HepG2 (cell line): ENCODE measurements around the gene HSD11B2. TPM values are rescaled to one million over a fixed set of nuclear protein-coding genes. Genes with fewer than 3 reads are reported as not detected.
A peak's percentile ranks its signal among the peaks of the same experiment; 100 is the strongest.

Experiments
- ATAC-seq: fragments of 200-7000 bp; cut with Tn5 transposase; 3 replicates; pipeline ENCODE4 v1.9.1; 2020; ENCODE audit warnings: mild to moderate bottlenecking, moderate library complexity
- BruUV-seq: library from RNA; stranded (reverse); fragments of 400-500 nt; replicated peaks from 2 replicates; lab custom pipeline; 2021; lab: Mats Ljungman, UMichigan
- CTCF ChIA-PET: fragments of 300-600 bp; formaldehyde crosslinking; extraction: SDS; loops from one replicate; lab custom pipeline; 2021; ENCODE audit warnings: low total read pairs, inconsistent platforms, low intra/inter-chr PET ratio; lab: Yijun Ruan, JAX
- POLR2A ChIA-PET: fragments of 350-600 bp; sonication (Branson Sonifier 250); formaldehyde crosslinking; loops from one replicate; lab custom pipeline; 2020; ENCODE audit warnings: antibody characterized with exemption, inconsistent platforms; lab: Yijun Ruan, JAX
- DNase-seq: peaks from one replicate; pipeline ENCODE4 v3.0.0-alpha.2; 2015; ENCODE audit warnings: low spot score
- FAIRE-seq: peaks from 3 replicates; lab custom pipeline; 2011; peaks lifted over from hg19 to GRCh38; lab: Jason Lieb, UNC
- H2AFZ ChIP-seq: one replicate; pipeline ENCODE4 v1.6.1; 2011; ENCODE audit warnings: low read length, inconsistent platforms
- H3K27ac ChIP-seq: fragments of 300-600 bp; 3 replicates; pipeline ENCODE4 v1.8.0; 2011; ENCODE audit warnings: mixed run types, mild to moderate bottlenecking, mixed read lengths, low read length, inconsistent platforms; ENCODE audit not compliant: insufficient read depth; ENCODE audit errors: extremely low read length
- H3K27me3 ChIP-seq, 2 experiments: fragments of 200-600 bp in 1 of 2; 2 replicates in 1 of 2; 3 replicates in 1 of 2; pipeline versions ENCODE4 v1.6.0 to v1.8.0; 2011; ENCODE audit warnings: low read length in 2 of 2, mild to moderate bottlenecking in 2 of 2, moderate library complexity in 2 of 2, inconsistent platforms in 1 of 2; ENCODE audit not compliant: insufficient read depth in 2 of 2, control insufficient read depth in 1 of 2
- H3K36me3 ChIP-seq, 2 experiments: fragments of 200-600 bp in 1 of 2; replicated peaks in 1 of 2; 2 replicates in 1 of 2; 3 replicates in 1 of 2; pipeline versions ENCODE4 v1.5.1 to v1.8.0; 2011; ENCODE audit warnings: low read length in 2 of 2, inconsistent platforms in 1 of 2; ENCODE audit not compliant: insufficient read depth in 2 of 2, control insufficient read depth in 1 of 2
- H3K4me1 ChIP-seq: 2 replicates; pipeline ENCODE4 v1.5.1; 2012; ENCODE audit warnings: low read length, inconsistent platforms; ENCODE audit not compliant: insufficient read depth
- H3K4me2 ChIP-seq: 2 replicates; pipeline ENCODE4 v1.6.0; 2011; ENCODE audit warnings: low read depth, low read length, inconsistent platforms
- H3K4me3 ChIP-seq, 3 experiments: fragments of 200-600 bp in 1 of 3; sonication (generic), shearing (Covaris generic) in 1 of 3; replicated peaks in 1 of 3; 2 replicates each; pipeline ENCODE4 v1.5.1; 2011 to 2016; ENCODE audit warnings: low read length in 3 of 3, inconsistent platforms in 2 of 3, low read depth in 2 of 3, mild to moderate bottlenecking in 2 of 3, control low read depth in 1 of 3, mixed read lengths in 1 of 3; ENCODE audit not compliant: insufficient read depth in 1 of 3
- H3K79me2 ChIP-seq: one replicate; pipeline ENCODE4 v1.6.1; 2011; ENCODE audit warnings: low read length, inconsistent platforms; ENCODE audit not compliant: insufficient read depth
- H3K9ac ChIP-seq: 2 replicates; pipeline ENCODE4 v1.6.0; 2011; ENCODE audit warnings: mild to moderate bottlenecking, low read depth, low read length, inconsistent platforms; ENCODE audit not compliant: insufficient read depth
- H3K9me3 ChIP-seq: 2 replicates; pipeline ENCODE4 v1.5.1; 2012; ENCODE audit warnings: mild to moderate bottlenecking, low read length
- H4K20me1 ChIP-seq: 2 replicates; pipeline ENCODE4 v1.6.0; 2011; ENCODE audit warnings: inconsistent platforms, mild to moderate bottlenecking, low read length, moderate library complexity; ENCODE audit not compliant: insufficient read depth
- GABPA ChIP-seq, 2 experiments: IDR thresholded peaks; 2 replicates each; pipeline ENCODE4 v1.6.1; 2011 to 2016; ENCODE audit warnings: low read depth in 2 of 2, low read length in 1 of 2, missing biosample characterization in 1 of 2, missing genetic modification characterization in 1 of 2
- SRSF9 ChIP-seq: fragments of 200-400 bp; formaldehyde crosslinking; IDR thresholded peaks from 2 replicates; pipeline ENCODE4 v1.6.1; 2018; ENCODE audit warnings: borderline replicate concordance, mild to moderate bottlenecking, low read depth, low read length; ENCODE audit not compliant: insufficient read depth, poor library complexity, severe bottlenecking
- ZNF75D ChIP-seq: sonication (generic); formaldehyde crosslinking; IDR thresholded peaks from 2 replicates; pipeline ENCODE4 v1.8.1; 2023; ENCODE audit warnings: missing genetic modification reagents, mild to moderate bottlenecking, borderline replicate concordance
- WGBS: methylation state at CpG from one replicate; pipeline ENCODE4 v1.1.6; 2017; ENCODE audit warnings: low lambda C conversion rate; 5-methylcytosine and 5-hydroxymethylcytosine counted together
- in situ Hi-C: cut with HindIII; loops from 2 replicates; pipeline ENCODE4 v1.10.0; 2017; ENCODE audit warnings: low pct_unique_long_range_greater_than_20kb; ENCODE audit not compliant: extremely low pct_ligation_motif_present
- intact Hi-C: fragments of 100-400 bp; cut with micrococcal nuclease; formaldehyde crosslinking; loops from one replicate; pipeline ENCODE4 v1.10.0; 2022; ENCODE audit not compliant: unreplicated experiment
- polyA plus RNA-seq, 8 experiments: library from polyadenylated mRNA; depleted of rRNA in 3 of 8; stranded (reverse) in 7 of 8; unstranded in 1 of 8; fragments of >200 nt; fragmentation: Illumina TruSeq in 4 of 8; extraction: Trizol in 4 of 8; gene quantifications; 2 replicates each; pipeline versions ENCODE4 v1.2.1 to v1.2.3, GENCODE V29; 2011 to 2016; ENCODE audit warnings: low read depth in 4 of 8, missing spikeins in 1 of 8, mixed read lengths in 1 of 8; ENCODE audit not compliant: insufficient read depth in 1 of 8
- total RNA-seq, 5 experiments: library from RNA; depleted of rRNA; stranded (reverse); fragments of >200 nt; fragmentation: Illumina TruSeq; extraction: Trizol; gene quantifications; 2 replicates each; pipeline ENCODE4 v1.2.3, GENCODE V29; 2016; ENCODE audit warnings: low read depth in 1 of 5
- TF ChIP-seq, protein P1 (sequence below): sonication (generic); formaldehyde crosslinking; IDR thresholded peaks from 2 replicates; pipeline ENCODE4 v1.8.1; 2022; ENCODE audit warnings: mild to moderate bottlenecking, missing genetic modification reagents

The HSD11B2 gene
- total and polyA plus RNA-seq, 2 of the 13 experiments (the other 11 are each of a cell fraction or from before 2014, with no cell fraction given): 8.9 to 13.6 TPM

DNA sequence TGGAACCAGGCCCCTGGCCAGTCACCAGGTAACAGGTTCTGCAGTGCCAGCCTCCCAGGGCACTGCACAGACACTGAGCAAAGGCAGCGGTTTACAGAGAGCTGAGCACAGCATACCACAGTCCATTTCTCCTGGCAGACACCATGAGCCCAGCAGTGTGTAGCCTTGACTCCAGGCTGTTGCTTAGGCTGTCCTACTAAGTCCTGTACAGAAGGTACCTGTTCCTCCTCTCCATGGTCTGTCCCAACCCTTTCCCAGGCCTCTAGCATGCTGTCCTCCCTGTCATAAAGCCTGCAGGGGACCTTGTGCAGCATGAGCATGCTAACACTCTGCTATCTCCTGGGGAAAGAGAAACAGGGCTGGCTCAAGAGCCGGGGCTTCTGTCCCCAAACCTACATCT, 30.0 kb downstream of the HSD11B2 start:
- H2AFZ ChIP-seq: no peak overlapping the region
- no peak for FAIRE-seq
- BruUV-seq: no TSS peak

DNA sequence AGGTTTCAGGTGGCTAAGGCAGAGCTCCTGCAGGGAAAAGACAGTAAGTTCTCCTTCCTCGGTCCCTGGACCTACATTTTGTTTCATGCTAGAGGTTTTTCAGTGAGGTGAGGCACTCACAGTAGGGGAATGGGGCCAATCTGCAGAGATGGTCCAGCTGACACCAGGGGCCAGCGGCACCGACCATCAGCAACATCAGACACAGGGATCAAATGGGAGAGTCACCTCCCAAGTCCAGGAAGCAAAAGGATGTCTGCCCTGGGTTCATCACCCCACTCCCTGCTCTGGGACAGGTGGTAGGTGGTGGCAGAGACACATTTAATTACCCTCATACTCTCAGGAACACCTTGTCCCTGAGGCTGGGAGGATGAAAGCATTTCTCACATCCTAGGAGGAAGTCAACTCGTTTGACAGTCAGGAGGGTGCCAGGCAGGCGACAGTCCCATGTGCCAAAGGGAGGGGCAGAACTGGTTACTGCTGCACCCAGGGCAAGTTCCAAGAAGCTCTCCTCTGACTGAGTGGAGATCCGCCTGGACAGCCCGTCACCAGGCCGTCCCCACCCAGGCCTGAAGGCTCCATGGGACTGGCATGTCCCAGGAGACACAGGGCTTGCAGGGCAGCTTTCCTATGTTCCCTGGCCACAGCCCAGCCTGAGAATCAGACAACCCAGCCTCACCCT, 30.8 kb downstream of the HSD11B2 start:
- 94% methylated on average over 8 of the region's 8 CpGs for WGBS
- FAIRE-seq: no peak

More for the DNA sequence above, 30.0 kb downstream of the HSD11B2 start:
- intact Hi-C loops: no loop called here
- no peak overlapping the region for H3K27ac ChIP-seq
- WGBS: 90% methylated on average over 2 of the region's 2 CpGs
- CTCF ChIA-PET: no interaction called here
- POLR2A ChIA-PET: no interaction called here
- ATAC-seq (no peak), DNase-seq (no peak)
- peaks cover 27% of the 10 kb centered on the region for H3K4me1 ChIP-seq
- no peak overlapping the region for H3K9ac ChIP-seq
- in situ Hi-C loops: no loop called here
- no peaks in the 10 kb centered on the region for H3K9me3 ChIP-seq
- H4K20me1 ChIP-seq: peaks cover 7% of the 10 kb centered on the region; the same call in 1 of the 2 replicates
- H3K4me3 ChIP-seq: no peak overlapping the region
- no peak overlapping the region for H3K4me2 ChIP-seq
- H3K36me3 ChIP-seq: peaks cover 4 to 13% of the 10 kb centered on the region in 2 experiments; a peak in 3 of 5 replicates
- no peaks in the 10 kb centered on the region for H3K27me3 ChIP-seq
- peaks cover 8% of the 10 kb centered on the region for H3K79me2 ChIP-seq
- 0 out of 2 replicates have a peak, but pooled peaks have one; percentile 3 for TF ChIP-seq ZNF75D (CRISPR knock-in tag)
- TF ChIP-seq, protein P1, sequence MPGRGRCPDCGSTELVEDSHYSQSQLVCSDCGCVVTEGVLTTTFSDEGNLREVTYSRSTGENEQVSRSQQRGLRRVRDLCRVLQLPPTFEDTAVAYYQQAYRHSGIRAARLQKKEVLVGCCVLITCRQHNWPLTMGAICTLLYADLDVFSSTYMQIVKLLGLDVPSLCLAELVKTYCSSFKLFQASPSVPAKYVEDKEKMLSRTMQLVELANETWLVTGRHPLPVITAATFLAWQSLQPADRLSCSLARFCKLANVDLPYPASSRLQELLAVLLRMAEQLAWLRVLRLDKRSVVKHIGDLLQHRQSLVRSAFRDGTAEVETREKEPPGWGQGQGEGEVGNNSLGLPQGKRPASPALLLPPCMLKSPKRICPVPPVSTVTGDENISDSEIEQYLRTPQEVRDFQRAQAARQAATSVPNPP (CRISPR knock-in tag): no peak

More for the DNA sequence above, 30.8 kb downstream of the HSD11B2 start:
- ATAC-seq (no peak), DNase-seq (no peak)
- Histone ChIP-seq H4K20me1 (peaks cover 7% of the 10 kb centered on the region; the same call in 1 of the 2 replicates), H3K36me3 (peaks cover 4 to 13% of the 10 kb centered on the region in 2 experiments; a peak in 3 of 5 replicates), H3K4me1 (peaks cover 27% of the 10 kb centered on the region), H2AFZ (no peak overlapping the region), H3K79me2 (peaks cover 8% of the 10 kb centered on the region), H3K27ac (no peak overlapping the region), H3K4me3 (no peak overlapping the region), H3K4me2 (no peak overlapping the region)
- intact Hi-C loops: no loop called here
- in situ Hi-C loops: no loop called here
- POLR2A ChIA-PET: no interaction called here
- CTCF ChIA-PET: no interaction called here
- BruUV-seq: no TSS peak
- no peak for TF ChIP-seq SRSF9
- TF ChIP-seq GABPA (IDR thresholded peaks at IDR 0.05; ENCODE audit: low read depth, low read length): 0 out of 2 replicates have a peak, but pooled peaks have one; percentile 7
- no peak for TF ChIP-seq GABPA (CRISPR knock-in tag; IDR thresholded peaks at IDR 0.05; ENCODE audit: low read depth)
- TF ChIP-seq, all 625 proteins: peak for 1
- Histone ChIP-seq H3K9me3 (no peaks in the 10 kb centered on the region), H3K27me3 (no peaks in the 10 kb centered on the region), H3K9ac (no peak overlapping the region)
